HAP-1 (cell line): ENCODE results near the gene EVPL.
"Not testable (repeated sequence)": the region's sequence is repeated elsewhere in the genome, so short reads cannot be mapped to it uniquely, and the experiment has no call there.

Source experiments
- DNase-seq, 2 experiments: peaks; one replicate each; pipeline ENCODE4 v3.0.0-alpha.2; 2016 to 2020; ENCODE audit warnings: low spot score in 2 of 2
- H3K27me3 ChIP-seq: fragments of 250-450 bp; sonication (Bioruptor Pico); 2 replicates; pipeline ENCODE4 v1.5.1; 2020; ENCODE audit warnings: low read depth, mild to moderate bottlenecking, moderate library complexity
- H3K36me3 ChIP-seq: fragments of 250-450 bp; sonication (Bioruptor Pico); replicated peaks from 2 replicates; pipeline ENCODE4 v1.5.1; 2020; ENCODE audit warnings: mild to moderate bottlenecking
- H3K4me1 ChIP-seq: fragments of 250-450 bp; sonication (Bioruptor Pico); 2 replicates; pipeline ENCODE4 v1.5.1; 2020; ENCODE audit warnings: mild to moderate bottlenecking
- H3K4me3 ChIP-seq: fragments of 250-450 bp; sonication (Bioruptor Pico); 2 replicates; pipeline ENCODE4 v1.5.1; 2020; ENCODE audit warnings: mild to moderate bottlenecking, moderate library complexity
- H3K9me3 ChIP-seq: fragments of 250-450 bp; sonication (Bioruptor Pico); 2 replicates; pipeline ENCODE4 v1.5.1; 2020; ENCODE audit warnings: mild to moderate bottlenecking, moderate library complexity
- in situ Hi-C: fragments of 300-500 bp; cut with MboI; formaldehyde crosslinking; loops from 3 replicates; pipeline ENCODE4 v1.14.3; 2020; ENCODE audit warnings: low sequenced_read_pairs, inconsistent platforms, mixed read lengths

EVPL gene

DNA sequence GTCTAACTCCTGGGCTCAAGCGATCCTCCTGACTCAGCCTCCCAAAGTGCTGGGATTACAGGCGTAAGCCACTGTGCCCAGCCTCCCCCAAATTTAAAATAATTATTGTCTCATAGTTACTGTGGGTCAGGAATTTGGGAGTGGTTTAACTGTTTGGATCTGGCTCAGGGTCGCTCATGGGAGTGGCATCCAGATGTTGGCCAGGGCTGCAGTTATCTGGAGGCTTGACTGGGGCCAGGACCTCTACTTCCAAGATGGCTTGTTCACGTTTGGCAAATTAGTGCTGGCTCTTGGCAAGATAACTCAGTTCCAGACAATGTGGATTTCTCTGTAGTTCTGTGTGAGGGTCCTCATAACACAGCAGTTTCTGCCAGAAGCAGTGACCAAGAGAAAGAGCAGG lies 40.1 kb downstream of the EVPL start:
- Histone ChIP-seq H3K9me3 (no peaks in the 10 kb centered on the region), H3K36me3 (no peaks in the 10 kb centered on the region), H3K27me3 (no peaks in the 10 kb centered on the region), H3K4me1 (peaks cover 28% of the 10 kb centered on the region), H3K4me3 (no peak overlapping the region)
- DNase-seq: no peak
- in situ Hi-C loops: no loop called here

GRCh38 chr17:75985986-75986385 lies 41.1 kb downstream of the EVPL start:
- H3K4me1 ChIP-seq: peaks cover 37% of the 10 kb centered on the region
- no peaks in the 10 kb centered on the region for H3K36me3 ChIP-seq
- DNase-seq: no peak
- H3K9me3 ChIP-seq: no peaks in the 10 kb centered on the region
- H3K4me3 ChIP-seq: no peak overlapping the region
- H3K27me3 ChIP-seq: no peaks in the 10 kb centered on the region
- in situ Hi-C loops: no loop called here

DNA sequence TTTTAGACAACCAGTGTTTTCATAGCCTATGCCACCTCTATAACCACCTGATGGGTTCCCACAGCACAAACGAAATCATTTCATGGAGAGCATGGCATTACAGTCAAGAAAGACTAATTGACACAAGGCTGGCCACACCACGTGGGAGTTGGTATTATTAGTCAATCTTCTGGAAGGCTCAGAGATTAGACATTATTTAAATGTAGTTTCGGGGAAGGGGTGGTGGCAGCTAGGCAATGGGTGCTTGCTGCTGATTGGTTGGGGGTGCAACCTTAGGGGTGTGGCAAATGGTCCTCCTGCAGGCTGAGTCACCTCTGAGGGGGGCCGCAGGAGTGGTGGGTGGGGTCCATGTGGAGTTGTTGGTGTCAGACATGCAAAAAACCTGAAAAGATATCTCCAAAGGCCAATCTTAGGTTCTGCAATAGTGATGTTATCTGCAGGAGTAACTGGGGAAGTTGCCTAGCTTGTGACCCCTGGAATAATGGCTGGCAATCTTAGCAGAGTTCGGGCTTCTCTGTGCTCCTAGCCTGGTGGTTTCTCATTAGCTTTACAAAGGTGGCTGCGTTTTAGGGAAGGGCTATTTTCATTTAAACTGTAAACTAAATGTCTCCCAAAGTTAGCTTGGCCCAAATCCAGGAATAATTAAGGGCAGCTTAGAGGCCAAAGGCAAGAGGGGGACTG lies 43.5 kb downstream of the EVPL start:
- Histone ChIP-seq H3K36me3 (no peaks in the 10 kb centered on the region), H3K27me3 (no peaks in the 10 kb centered on the region), H3K9me3 (no peaks in the 10 kb centered on the region), H3K4me3 (no peak overlapping the region), H3K4me1 (peaks cover 49% of the 10 kb centered on the region)
- peak; percentile 92 to 93 for DNase-seq
- in situ Hi-C loops: no loop called here

DNA sequence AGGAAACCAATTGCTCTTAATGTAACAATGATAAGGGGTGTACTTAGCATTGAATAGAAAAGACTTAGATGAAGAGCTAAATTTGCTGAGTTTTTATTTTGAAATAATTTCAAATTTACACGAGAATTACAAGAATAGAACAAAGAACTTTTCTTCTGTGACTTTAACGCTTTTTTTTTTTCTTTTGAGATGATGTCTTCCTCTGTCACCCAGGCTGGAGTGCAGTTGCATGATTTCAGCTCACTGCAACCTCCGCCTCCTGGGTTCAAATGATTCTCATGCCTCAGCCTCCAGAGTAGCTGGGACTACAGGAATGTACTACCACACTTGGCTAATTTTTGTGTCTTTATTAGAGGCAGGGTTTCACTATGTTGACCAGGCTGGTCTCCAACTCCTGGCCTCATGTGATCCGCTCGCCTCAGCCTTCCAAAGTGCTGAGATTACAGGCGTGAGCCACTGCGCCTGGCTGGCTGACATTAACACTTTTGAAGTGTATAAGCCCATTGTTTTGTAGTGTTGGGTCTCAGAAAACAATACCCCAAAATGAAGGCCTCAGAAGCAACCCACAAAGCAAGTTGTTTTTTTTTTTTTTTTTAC lies 46.0 kb downstream of the EVPL start:
- no peaks in the 10 kb centered on the region for H3K9me3 ChIP-seq
- DNase-seq: no peak
- H3K4me3 ChIP-seq: no peak overlapping the region
- H3K27me3 ChIP-seq: no peaks in the 10 kb centered on the region
- in situ Hi-C loops: no loop called here
- H3K36me3 ChIP-seq: 0 out of 2 replicates have a peak, but pooled peaks cover 4% of the 10 kb centered on the region
- peaks cover 62% of the 10 kb centered on the region for H3K4me1 ChIP-seq

DNA sequence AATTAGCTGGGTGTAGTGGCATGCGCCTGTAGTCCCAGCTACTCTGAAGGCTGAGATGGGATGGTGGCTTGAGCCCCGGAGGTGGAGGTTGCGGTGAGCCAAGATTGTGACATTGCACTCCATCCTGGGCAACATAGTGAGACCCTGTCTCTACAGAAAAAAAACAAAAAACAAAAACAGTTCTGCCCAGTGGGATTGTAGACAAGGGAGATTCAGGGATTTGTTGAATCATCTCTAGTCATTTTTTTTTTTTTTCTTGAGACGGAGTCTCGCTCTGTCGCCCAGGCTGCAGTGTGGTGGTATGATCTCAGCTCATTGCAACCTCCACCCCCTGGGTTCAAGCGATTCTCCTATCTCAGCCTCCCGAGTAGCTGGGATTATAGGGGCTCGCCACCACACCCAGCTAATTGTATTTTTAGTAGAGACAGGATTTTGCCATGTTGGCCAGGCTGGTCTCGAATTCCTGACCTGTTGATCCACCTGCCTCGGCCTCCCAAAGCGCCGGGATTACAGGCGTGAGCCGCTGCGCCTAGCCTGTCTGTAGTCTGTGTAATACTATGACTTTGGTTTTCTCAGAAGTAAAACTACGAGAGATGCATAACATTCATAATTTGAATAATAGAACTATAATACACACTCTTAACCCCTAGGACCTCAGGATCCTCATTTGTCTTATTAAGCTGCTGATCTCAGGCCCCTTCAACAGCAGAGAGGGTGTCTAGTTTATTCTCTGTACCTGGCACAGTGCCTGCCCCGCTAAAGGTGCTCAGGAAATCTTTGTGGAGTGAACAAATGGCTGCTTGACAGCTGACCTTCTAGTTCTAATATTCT lies 46.7 kb downstream of the EVPL start:
- H3K9me3 ChIP-seq: no peaks in the 10 kb centered on the region
- in situ Hi-C loops: no loop called here
- peak overlapping the region; percentile 73 for H3K4me3 ChIP-seq
- 0 out of 2 replicates have a peak, but pooled peaks cover 4% of the 10 kb centered on the region for H3K36me3 ChIP-seq
- no peaks in the 10 kb centered on the region for H3K27me3 ChIP-seq
- peak in 1 of 2 experiments; percentile 52 for DNase-seq
- peaks cover 68% of the 10 kb centered on the region for H3K4me1 ChIP-seq

DNA sequence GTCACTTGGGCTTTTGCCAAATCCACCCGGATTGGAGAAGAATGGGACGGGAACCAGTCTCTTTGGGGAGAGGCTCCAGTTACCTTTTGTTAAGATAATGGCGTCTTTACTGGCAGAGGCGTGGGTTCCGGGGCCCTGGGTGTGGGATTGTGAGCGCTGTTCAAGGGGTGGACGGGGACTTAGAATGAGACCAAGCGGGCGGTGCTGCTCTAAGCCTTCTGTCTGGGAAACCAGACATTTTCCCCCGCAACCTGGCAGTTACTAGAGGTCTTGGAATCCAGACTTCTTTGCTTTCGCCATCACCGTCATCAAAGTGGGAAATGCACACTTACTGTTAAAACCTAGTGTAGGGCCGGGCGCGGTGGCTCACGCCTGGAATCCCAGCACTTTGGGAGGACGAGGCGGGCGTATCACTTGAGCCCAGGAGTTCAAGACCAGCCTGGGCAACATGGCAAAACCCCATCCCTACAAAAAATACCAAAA lies 47.4 kb downstream of the EVPL start:
- in situ Hi-C loops: no loop called here
- Histone ChIP-seq H3K27me3 (no peaks in the 10 kb centered on the region), H3K4me1 (peaks cover 66% of the 10 kb centered on the region), H3K4me3 (peak overlapping the region; percentile 73), H3K9me3 (no peaks in the 10 kb centered on the region), H3K36me3 (0 out of 2 replicates have a peak, but pooled peaks cover 4% of the 10 kb centered on the region)
- peak in 1 of 2 experiments; percentile 99 for DNase-seq

DNA sequence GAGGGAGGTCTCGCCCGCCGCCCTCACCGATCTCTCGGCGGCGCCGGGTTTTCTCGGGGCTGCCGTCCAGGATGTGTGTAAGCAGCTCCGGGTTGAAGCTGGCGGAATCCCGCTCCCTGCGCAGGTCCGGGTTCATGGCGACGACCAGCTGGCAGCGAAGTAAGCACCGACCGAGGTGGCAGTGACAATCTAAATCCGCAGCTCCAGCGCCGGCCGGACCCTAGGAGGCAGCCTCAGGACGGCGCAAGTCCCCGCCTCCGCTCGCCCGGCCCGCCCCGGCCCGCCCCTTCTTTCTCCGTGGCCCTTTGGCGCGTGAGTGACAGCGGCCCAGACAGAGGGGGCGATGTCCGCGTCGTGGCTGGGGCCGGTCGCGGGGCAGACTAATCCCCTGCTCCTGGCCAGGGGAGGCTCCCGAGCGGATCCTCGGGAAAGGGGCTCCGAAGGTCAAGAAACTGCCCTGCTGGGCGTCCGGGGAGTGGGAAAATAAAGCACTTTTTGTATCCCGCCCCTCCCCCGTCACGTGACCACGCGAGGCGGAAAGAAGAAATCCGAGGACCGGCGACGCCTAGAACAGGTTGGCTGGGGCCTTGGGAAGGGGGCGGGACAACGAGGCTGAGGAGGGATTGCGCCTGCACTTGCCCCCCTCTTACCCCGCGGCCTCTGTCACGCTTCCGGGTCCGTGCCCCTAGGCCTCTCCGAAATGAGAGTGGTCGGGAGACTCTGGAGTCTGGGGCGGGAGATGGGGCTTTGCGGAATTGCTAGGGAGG lies 48.0 kb downstream of the EVPL start, which contains the start of the genes ACOX1 and TEN1:
TSS of gene ACOX1 (minus strand) at position 229 of the 767 bp plus-strand sequence. CDS start at position 136, 93 bp downstream.
TSS of gene TEN1 (plus strand) at position 303 of the 767 bp plus-strand sequence. CDS start 6,953 bp downstream, outside the sequence.
- peak; percentile 83 to 100 for DNase-seq
- Histone ChIP-seq H3K4me1 (peaks cover 60% of the 10 kb centered on the region), H3K27me3 (no peaks in the 10 kb centered on the region), H3K36me3 (0 out of 2 replicates have a peak, but pooled peaks cover 4% of the 10 kb centered on the region), H3K4me3 (peak within 1 kb of the TSS; percentile 73), H3K9me3 (no peaks in the 10 kb centered on the region)
- in situ Hi-C loops: no loop called here

GRCh38 chr17:75976175-75976848 lies 50.8 kb downstream of the EVPL start:
- Histone ChIP-seq H3K4me1 (peaks cover 35% of the 10 kb centered on the region), H3K9me3 (no peaks in the 10 kb centered on the region), H3K27me3 (no peaks in the 10 kb centered on the region), H3K4me3 (peak overlapping the region; percentile 7), H3K36me3 (peaks cover 20% of the 10 kb centered on the region)
- DNase-seq: no peak
- in situ Hi-C loops: no loop called here

DNA sequence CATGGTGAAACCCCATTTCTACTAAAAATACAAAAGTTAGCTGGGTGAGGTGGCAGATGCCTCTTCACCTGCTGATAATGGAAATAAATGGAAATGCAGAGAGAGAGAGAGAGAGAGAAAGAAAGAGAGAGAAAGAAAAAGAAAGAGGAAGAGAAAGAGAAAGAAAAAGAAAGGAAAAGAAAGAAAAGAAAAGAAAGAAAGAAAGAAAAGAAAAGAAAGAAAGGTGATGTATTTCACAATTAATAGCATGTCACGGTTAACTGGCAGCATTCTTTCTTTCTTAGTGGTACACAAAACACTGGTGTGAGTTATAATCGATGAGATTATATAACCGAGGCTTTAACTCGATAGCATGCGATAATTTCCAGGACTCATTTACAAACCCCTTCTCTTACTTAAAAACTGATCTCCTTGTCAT lies 51.3 kb downstream of the EVPL start:
- in situ Hi-C loops: no loop called here

GRCh38 chr17:75975187-75975586 lies 51.9 kb downstream of the EVPL start:
- H3K36me3 ChIP-seq: peaks cover 27% of the 10 kb centered on the region
- DNase-seq, H3K4me3 ChIP-seq, H3K9me3 ChIP-seq, H3K27me3 ChIP-seq, in situ Hi-C loops: not testable (repeated sequence)
- peaks cover 23% of the 10 kb centered on the region for H3K4me1 ChIP-seq

More for the DNA sequence above, 51.3 kb downstream of the EVPL start:
- no peaks in the 10 kb centered on the region for H3K27me3 ChIP-seq
- no peaks in the 10 kb centered on the region for H3K9me3 ChIP-seq
- peaks cover 23% of the 10 kb centered on the region for H3K36me3 ChIP-seq
- H3K4me1 ChIP-seq: peaks cover 29% of the 10 kb centered on the region
- DNase-seq: no peak
- H3K4me3 ChIP-seq: peak overlapping the region; percentile 7

DNA sequence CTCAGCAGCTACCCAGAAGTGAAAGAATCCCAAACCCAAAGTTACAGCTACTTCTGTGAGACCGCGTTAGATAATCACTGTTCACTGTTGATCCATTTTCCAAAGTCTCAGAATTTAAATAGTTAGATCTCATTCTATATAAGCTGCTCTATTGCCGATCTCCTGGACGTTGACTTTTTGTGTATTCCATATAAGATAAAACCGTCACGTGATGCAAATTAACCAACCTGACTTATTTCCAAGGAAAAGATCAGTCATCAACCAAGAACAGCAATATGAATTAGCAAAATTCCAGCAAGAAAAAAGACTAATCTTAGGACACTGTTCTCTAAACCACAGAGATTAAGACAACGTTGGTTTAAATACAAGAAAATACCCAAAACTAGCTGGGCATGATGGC lies 56.5 kb downstream of the EVPL start:
- no peak for DNase-seq
- no peaks in the 10 kb centered on the region for H3K9me3 ChIP-seq
- peaks cover 2% of the 10 kb centered on the region; the same call in 1 of the 2 replicates for H3K4me1 ChIP-seq
- H3K27me3 ChIP-seq: no peaks in the 10 kb centered on the region
- in situ Hi-C loops: no loop called here
- no peak overlapping the region for H3K4me3 ChIP-seq
- peaks cover 41% of the 10 kb centered on the region for H3K36me3 ChIP-seq

DNA sequence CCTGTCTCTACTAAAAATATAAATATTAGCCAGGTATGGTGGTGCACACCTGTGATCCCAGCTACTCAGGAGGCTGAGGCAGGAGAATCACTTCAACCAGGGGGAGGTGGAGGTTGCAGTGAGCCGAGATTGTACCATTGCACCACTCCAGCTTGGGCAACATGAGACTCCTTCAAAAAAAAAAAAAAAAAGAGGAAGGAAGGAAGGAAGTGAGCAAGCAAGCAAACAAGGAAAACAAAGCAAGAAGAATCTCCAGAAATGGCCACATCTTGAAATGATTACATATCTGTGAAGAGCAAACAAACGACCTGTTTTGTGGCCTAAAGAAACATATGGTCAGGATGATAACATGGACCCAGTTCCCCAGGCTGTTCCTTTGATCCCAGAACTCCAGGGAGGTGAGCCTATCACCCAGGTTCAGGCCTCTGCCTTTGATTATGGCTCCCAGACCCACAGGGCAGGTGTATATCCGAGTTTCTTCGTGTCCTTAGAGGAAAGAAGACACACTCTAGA lies 57.0 kb downstream of the EVPL start:
- no peaks in the 10 kb centered on the region for H3K9me3 ChIP-seq
- no peaks in the 10 kb centered on the region for H3K4me1 ChIP-seq
- H3K36me3 ChIP-seq: peaks cover 41% of the 10 kb centered on the region
- in situ Hi-C loops: no loop called here
- DNase-seq: no peak
- H3K4me3 ChIP-seq: no peak overlapping the region
- no peaks in the 10 kb centered on the region for H3K27me3 ChIP-seq
